Endothelial cell of umbilical vein (primary cell): ENCODE measurements around the gene NOTCH3.

Experiments
- FOS ChIP-seq: IDR thresholded peaks from 2 replicates; pipeline ENCODE4 v1.6.1; 2011; ENCODE audit warnings: mild to moderate bottlenecking, low read length, moderate library complexity, borderline replicate concordance; ENCODE audit not compliant: insufficient read depth
- POLR2A ChIP-seq: IDR thresholded peaks from 2 replicates; pipeline ENCODE4 v1.6.1; 2012; ENCODE audit warnings: low read depth, mild to moderate bottlenecking, control low read depth, low read length
- TF ChIP-seq, protein P1 (sequence below), 2 donors: IDR thresholded peaks; 1 replicate in 1 of 2; 2 replicates in 1 of 2; pipeline ENCODE4 v1.5.1; 2011; ENCODE audit warnings: low read length in 2 of 2, mild to moderate bottlenecking in 2 of 2, moderate library complexity in 2 of 2, control low read depth in 1 of 2, inconsistent platforms in 1 of 2, low read depth in 1 of 2; ENCODE audit not compliant: insufficient read depth in 1 of 2; ENCODE audit errors: extremely low read depth in 1 of 2
- TF ChIP-seq, protein P2 (sequence below): IDR thresholded peaks from 2 replicates; pipeline ENCODE4 v1.6.1; 2011; ENCODE audit not compliant: insufficient read depth, insufficient read length

- TF ChIP-seq, protein P1, sequence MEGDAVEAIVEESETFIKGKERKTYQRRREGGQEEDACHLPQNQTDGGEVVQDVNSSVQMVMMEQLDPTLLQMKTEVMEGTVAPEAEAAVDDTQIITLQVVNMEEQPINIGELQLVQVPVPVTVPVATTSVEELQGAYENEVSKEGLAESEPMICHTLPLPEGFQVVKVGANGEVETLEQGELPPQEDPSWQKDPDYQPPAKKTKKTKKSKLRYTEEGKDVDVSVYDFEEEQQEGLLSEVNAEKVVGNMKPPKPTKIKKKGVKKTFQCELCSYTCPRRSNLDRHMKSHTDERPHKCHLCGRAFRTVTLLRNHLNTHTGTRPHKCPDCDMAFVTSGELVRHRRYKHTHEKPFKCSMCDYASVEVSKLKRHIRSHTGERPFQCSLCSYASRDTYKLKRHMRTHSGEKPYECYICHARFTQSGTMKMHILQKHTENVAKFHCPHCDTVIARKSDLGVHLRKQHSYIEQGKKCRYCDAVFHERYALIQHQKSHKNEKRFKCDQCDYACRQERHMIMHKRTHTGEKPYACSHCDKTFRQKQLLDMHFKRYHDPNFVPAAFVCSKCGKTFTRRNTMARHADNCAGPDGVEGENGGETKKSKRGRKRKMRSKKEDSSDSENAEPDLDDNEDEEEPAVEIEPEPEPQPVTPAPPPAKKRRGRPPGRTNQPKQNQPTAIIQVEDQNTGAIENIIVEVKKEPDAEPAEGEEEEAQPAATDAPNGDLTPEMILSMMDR (IDR thresholded peaks at IDR 0.05; ENCODE audit: extremely low read depth in 1 of 2, insufficient read depth in 1 of 2, low read depth in 1 of 2, low read length in 2 of 2): no peak
- TF ChIP-seq POLR2A: no peak
- TF ChIP-seq, protein P2, sequence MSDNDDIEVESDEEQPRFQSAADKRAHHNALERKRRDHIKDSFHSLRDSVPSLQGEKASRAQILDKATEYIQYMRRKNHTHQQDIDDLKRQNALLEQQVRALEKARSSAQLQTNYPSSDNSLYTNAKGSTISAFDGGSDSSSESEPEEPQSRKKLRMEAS: no peak
- no peak for TF ChIP-seq FOS
Measured at GRCh38 chr19:15110418-15110815, 90.4 kb downstream of the NOTCH3 start.
